ENCODE measurements around the gene RNF141.

RNF141 gene

DNA sequence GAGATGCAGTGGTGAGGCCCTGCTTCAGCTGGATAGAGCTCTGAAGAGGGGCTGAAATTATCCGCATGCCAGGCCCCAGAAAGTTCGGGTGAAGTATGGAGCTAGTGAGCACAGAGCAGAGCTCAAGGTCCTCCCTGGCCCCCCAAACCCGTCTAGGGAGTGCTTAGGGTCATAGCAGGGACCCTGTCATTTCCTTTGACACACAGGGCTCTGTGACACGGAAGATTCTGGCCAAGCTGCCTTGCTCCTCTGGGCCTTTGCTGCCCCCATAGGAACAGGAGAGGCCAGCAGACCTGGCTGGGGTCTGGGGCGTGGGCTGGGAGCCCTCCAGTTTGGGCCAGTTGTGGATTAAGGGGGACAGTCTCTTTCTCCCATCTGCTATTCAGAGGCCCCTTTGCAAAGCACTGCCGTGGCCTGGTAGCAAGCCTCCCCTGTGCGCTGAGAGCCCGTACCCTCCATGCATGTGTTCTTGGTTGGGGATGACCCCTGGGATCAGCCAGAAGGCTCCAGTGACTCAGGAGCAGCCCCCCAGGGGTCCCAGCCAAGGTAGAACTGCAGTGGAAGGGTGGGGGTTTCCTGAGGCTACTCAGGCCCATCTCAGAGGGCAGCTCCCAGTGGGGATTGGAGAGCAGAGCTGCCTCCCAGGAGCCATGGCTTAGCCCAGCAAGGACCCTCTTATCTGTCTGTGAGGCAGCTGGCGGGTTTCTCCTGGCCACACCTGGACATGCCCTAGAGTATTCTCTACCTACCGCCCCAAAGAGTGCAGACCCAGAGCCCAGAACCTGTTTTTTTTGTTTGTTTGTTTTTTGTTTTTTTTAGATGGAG, 42.3 kb downstream of the RNF141 start:
- DNase-seq (ENCODE audit: low read depth), result no peak
- in situ Hi-C loops (cut with HindIII; ENCODE audit: low sequenced_read_pairs), result no loop called here
- TF ChIP-seq, protein P1, sequence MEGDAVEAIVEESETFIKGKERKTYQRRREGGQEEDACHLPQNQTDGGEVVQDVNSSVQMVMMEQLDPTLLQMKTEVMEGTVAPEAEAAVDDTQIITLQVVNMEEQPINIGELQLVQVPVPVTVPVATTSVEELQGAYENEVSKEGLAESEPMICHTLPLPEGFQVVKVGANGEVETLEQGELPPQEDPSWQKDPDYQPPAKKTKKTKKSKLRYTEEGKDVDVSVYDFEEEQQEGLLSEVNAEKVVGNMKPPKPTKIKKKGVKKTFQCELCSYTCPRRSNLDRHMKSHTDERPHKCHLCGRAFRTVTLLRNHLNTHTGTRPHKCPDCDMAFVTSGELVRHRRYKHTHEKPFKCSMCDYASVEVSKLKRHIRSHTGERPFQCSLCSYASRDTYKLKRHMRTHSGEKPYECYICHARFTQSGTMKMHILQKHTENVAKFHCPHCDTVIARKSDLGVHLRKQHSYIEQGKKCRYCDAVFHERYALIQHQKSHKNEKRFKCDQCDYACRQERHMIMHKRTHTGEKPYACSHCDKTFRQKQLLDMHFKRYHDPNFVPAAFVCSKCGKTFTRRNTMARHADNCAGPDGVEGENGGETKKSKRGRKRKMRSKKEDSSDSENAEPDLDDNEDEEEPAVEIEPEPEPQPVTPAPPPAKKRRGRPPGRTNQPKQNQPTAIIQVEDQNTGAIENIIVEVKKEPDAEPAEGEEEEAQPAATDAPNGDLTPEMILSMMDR (IDR thresholded peaks at IDR 0.05; ENCODE audit: low read depth, low read length, missing control alignments), result no peak
- H3K4me3 ChIP-seq (ENCODE audit: low read depth, low read length), result no peak overlapping the region

DNA sequence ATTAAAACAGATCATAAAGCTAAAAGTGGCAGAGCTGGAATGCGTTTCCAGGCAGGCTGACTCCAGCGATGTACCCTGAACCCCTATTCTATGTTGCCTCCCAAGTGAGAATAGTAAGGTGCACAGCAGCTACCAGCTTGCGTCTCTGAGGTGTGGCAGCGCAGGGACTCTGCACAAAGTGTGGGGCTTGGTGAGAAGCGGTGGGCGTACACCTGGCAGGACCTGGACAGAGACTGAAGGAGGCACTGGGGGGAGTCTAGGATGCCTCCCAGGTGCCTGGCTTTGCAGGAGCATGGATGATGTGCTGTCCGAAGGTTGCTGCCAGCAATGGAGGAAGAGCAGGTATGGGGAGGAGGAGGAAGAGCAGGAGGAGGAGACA, 43.0 kb downstream of the RNF141 start:
- no peak overlapping the region for H3K4me3 ChIP-seq (ENCODE audit: low read depth, low read length)
- DNase-seq (ENCODE audit: low read depth), result no peak
- in situ Hi-C loops (cut with HindIII; ENCODE audit: low sequenced_read_pairs), result no loop called here
- TF ChIP-seq, protein P1 (IDR thresholded peaks at IDR 0.05; ENCODE audit: low read depth, low read length, missing control alignments), result no peak

DNA sequence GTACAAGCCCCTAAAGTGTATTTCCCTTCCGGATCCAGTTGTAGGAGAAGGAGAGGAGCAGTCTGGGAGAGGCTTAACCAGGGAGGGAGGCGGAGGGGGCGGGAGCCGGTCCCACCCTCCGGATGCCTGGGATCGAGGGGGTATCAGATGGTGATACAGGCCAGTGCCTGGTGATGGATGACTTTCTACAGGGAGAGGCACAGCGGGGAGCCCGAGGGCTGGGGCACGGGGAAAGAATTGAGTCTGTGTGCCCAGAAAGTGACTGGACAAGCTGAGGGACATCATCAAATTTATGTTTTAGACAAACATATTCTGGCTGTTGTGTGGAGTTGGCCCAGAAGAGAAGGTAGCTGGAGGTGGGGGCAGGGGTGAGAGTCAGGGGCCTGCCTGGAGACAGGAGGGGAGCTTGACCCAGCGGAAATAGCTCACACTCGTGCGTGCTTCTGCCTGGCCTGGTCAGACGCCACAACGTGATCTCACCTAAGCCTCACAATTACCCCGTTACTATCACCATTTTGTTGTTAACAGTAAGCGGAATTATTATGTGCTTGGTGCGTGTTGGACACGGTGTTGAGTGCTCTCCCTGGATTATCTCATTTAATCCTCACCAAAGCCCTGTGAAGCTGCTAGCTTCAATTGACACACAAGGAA, 43.5 kb downstream of the RNF141 start:
- TF ChIP-seq, protein P1 (IDR thresholded peaks at IDR 0.05; ENCODE audit: low read depth, low read length, missing control alignments), result no peak
- H3K4me3 ChIP-seq (ENCODE audit: low read depth, low read length), result no peak overlapping the region
- in situ Hi-C loops (cut with HindIII; ENCODE audit: low sequenced_read_pairs), result no loop called here
- no peak for DNase-seq (ENCODE audit: low read depth)

DNA sequence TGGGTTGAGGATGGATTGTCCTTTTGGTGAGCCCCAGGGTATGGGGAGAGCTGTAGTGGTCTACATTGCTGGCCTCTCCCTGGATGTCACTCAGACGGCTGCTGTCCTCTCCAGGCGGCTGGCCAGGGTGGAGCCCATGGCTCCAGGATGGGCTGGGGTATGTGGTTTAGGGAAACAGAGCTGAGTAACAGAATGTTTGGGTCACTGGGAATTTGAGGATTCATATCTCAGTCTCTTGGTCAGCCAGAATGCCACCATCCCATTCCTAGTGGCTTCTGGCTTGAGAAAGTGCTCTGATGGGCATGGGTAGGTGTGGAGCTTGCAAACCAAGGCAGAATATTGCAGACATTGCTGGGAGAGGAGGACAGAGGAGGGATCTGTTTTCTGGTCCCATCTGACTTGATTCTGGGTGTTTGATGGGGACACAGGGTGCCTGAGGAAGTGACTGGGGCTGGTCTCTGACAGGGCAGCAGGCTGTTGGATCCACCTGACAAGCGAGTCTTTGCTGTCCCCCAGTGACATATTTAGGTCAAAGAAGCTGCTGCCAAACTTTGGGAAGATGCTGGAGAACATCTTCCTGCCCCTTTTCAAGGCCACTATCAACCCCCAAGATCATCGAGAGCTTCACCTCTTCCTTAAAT, 44.6 kb downstream of the RNF141 start:
- TF ChIP-seq, protein P1 (IDR thresholded peaks at IDR 0.05; ENCODE audit: low read depth, low read length, missing control alignments), result no peak
- no peak overlapping the region for H3K4me3 ChIP-seq (ENCODE audit: low read depth, low read length)
- no peak for DNase-seq (ENCODE audit: low read depth)
- in situ Hi-C loops (cut with HindIII; ENCODE audit: low sequenced_read_pairs), result no loop called here

DNA sequence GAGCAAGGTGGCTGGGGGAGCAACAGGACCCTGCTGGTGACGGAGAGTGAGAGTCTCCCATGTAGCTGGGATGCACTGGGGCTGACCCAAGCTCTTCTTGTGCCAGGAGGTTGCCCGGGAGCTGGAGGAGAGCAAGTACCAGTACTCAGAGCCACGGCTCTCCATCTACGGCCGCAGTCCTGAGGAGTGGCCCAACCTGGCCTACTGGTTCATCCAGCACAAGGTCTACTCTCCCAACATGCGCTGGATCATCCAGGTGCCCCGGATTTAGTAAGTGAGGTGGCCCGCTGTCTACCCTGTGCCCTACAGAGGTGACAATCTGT, 45.6 kb downstream of the RNF141 start:
- no peak for DNase-seq (ENCODE audit: low read depth)

More for the DNA sequence above, 45.6 kb downstream of the RNF141 start:
- TF ChIP-seq, protein P1 (IDR thresholded peaks at IDR 0.05; ENCODE audit: low read depth, low read length, missing control alignments), result no peak
- in situ Hi-C loops (cut with HindIII; ENCODE audit: low sequenced_read_pairs), result no loop called here
- no peak overlapping the region for H3K4me3 ChIP-seq (ENCODE audit: low read depth, low read length)
